HG03439 (cell line): ENCODE results near the gene DUSP10.

Experiments
- ATAC-seq: cut with Tn5 transposase; IDR thresholded peaks from one replicate; pipeline ENCODE4 v1.9.1; 2021; ENCODE audit warnings: mild to moderate bottlenecking, moderate library complexity; ENCODE audit not compliant: unreplicated experiment

DUSP10 gene

DNA sequence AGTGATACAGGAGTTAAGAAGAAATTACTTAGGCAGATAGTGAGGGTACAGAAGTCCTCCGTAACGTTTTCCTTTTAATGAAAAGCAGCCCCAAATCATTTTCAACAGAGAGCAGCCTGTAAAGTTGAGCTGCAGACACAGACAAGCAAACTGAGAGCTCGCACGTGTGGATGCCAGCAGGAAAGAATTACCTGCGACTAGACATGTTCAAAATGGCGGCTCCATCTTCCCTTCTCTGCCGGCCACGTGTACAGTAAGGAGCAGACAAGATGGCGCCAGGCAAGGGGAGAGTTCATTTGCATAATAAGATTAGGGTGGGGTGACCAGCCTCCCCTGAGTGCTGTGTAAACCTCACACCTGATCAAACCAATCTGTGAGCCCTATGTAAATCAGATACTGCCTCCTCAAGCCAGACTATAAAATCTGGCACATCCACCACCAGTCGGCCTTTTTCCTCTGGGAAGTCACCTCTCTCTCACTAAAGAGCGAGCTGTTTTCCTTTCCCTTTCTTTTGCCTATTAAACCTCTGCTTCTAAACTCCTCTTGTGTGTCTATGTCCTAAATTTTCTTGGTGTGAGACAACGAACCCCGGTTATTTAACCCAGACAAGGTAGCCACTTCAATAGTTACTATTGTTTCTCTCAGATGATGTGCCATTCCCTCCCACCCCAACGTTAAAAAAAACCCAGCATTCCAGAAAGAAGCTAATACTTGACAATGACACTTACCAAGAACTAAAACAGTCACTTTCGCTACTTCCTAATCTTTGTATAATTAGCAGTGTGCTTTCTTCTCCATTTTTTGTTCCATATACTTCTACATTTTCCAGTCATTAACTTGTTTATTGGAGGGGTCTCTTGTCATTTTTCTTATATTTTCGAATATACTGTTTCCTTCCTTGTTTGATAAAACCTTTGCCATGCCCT is 27.4 kb downstream of the DUSP10 start:
- no peak for ATAC-seq

DNA sequence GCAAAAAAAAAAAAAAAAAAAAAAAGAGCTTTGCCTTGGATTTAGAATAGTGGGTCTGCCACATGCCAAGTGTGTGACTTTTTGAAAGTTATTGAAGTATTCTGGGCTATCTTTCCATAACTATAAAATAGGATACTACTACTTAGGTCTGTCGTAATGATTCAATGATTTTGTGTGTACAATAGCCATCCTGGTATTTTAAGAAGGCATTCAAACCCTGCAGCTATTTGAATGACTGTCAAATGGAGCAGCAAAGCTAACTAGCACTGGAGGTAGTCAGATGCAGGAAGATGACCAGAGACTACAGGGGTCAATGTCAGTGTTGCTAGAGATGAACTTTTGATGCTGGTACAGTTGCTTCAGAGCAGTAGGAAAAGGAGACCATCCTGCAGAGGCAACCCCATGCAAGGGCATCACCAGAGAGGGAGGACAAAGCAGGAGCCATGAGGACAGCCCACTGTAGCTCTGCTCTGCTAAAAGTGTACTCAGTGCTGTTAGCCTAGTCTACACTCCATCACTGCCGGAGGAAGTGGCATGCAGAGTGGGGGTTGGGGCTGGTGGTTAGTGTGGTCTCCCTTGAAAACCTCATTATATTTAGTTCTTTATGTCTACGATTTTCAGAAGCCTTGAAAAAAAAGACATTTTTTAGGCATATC is 29.0 kb downstream of the DUSP10 start:
- ATAC-seq, result peak; percentile 46

DNA sequence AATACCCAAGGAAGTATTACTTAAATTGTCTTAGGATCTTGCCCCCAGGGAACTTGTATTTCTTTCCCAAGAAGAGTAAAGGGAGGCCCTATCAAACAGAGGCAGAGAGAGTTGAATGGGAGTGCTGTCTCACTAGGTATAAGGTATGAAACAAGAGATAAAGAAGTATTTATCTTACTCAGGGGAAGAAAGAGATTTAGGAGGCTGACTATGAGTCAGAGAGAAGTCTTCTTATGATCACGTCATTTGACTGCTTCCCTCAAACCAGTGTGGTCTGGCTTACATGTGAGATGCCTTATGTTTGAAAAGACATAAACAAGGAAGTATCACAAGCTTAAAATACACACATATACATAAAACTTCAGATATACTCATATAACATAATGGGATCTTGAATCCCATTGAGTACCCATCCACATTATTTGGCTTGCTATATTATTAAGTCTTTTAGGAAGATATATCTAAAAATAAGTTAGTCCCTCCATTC is 29.6 kb downstream of the DUSP10 start:
- ATAC-seq, result peak; percentile 53

DNA sequence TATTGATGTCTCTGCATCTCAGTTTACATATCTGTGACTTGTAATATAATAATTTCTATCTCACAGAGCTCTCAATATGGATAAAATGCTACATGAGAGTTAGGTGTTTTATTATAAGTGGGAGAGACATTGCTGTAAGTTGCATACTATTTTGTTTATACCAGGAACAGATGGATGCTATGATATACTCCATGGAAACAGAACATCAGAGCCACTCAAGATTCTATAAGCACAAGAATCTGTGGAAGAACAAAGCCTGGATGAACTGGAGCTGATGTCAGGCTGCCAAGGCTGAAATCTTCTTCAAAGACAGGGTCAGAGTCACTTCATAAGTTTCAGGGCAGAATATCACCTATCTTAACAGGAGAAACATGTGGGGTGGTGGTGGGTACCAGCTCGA is 30.2 kb downstream of the DUSP10 start:
- ATAC-seq, result no peak

DNA sequence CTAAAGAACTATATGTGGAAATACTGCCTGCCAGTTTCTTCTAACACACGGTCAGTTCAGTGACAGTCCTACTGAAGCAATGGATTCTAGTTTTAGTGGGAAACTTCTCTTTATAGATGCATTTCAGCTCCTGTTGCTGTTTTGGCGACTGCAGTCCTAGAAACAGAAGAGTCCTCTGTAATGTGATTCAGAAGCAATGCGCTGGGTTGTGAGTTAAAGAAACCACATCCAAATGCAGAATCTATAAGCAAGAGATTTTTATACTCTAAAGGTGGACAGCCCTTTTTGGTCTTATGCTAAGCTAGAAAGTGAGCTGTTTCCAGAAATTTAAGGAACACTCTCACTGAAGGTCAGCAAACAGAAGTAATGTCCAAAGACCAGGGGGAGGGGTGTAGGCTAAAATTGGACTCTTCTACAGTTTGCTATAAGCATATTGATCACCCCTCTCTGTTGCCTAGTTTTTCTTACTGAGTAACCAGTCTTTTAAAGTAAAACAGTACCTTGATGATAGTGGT is 30.8 kb downstream of the DUSP10 start:
- no peak for ATAC-seq

DNA sequence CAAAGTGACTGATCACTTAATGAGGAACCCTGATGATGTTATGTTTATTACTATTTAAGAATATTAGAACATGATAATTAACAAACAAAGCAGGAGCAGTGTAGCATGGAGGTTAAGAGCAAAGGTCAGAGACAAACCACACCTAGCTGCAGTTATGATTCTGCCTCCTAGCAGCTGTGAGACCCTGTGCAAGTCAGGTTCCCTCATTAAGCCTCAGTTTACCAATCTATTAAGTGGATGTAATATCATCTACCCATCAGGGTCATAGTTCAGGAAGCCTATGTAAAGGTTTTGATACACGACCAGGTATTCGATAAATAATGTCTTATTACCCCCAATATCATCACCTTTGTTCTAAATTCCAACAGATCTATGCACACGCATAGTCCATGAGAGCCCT is 32.0 kb downstream of the DUSP10 start:
- ATAC-seq, result no peak

DNA sequence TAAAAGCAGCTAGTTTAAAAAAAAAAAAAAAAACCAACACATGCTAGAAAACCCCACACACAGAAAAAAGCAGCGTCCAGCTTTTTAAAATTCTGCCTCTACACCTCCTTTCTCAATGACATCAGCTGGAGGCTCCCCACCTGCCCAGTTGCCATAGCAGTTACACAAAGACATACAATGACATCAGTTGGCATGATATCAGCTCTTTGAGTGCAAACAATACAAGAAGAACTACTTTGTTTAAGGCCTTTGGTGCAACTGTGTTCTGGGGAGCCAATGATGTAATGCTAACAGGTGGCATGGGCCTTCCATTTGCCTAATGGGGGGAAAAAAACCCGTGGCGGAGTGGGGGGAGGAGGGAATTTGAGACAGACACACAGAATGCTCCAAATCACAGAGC is 32.9 kb downstream of the DUSP10 start:
- peak; percentile 44 for ATAC-seq

DNA sequence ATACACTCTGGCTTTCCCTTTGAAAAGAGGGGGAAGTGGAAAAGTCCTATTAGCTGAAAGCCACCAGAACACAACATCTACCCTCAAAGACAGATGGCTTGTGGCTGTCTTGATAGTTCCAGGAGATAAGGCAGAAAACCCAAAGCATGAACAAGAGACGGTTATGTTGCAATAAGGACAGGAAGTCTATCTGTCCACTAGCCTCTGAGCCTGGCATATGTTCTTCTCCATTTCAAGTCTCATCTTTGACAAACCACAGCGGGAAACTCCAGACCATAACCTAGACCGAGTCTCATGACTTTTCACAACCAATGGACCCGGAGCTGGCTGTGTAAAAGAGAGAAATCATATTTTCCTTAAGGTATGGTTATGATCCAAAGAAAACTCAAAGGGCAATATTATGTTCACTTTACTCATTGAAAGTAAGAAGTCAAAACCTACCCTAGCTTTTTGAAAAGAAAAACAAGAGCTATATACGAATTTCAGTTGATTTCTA is 33.8 kb downstream of the DUSP10 start:
- peak; percentile 46 for ATAC-seq

DNA sequence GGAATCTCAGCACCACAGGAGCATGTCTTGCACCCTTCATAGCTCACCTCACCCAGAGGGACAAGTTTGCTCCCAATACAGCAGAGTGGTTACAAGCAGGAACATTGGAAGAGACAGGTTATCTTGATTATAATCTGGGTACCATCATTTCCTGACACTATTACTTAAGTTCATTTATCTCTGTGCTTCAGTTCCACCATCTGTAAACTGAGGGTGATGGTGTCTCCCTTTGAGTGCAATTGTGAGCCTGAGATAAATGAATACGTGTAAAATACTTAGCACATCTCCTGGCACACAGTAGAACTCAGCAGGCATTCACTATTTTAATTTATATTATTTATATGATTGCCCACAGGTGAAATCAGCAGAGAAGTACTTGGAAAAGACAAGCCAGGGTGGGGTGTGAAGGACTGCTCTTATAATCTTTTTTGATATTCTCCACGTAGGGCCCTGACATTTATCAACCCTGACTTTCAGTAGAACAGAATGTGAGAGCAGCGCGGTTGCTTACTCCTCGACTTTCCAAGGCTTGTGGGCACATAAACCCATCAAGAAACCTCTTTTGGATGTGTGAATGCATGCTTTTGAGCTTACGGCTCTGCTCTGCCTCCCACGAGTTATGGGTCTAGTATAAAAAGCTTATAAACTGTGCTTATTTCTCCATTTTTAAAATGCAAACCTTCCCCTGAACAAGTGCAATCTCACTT is 34.9 kb downstream of the DUSP10 start:
- no peak for ATAC-seq

DNA sequence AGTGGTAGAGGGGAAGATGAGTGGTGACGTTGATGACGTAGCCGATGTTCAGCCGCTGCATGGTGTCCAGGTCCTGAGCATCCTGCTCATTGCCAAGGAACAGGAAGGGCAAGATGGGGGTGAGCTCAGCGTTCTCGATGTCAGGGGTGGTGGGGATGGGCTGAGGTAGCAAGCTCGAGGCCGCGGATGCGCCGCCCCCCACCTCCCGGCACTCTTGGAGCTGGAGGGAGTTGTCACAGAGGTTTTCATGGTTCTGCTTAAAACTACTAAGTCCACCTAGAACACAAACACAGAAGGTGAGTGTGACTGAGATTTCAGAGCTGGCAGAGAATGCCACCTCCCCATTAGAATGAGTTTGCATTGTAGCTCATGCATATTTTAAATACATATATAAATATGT is 35.7 kb downstream of the DUSP10 start:
- ATAC-seq, result no peak

DNA sequence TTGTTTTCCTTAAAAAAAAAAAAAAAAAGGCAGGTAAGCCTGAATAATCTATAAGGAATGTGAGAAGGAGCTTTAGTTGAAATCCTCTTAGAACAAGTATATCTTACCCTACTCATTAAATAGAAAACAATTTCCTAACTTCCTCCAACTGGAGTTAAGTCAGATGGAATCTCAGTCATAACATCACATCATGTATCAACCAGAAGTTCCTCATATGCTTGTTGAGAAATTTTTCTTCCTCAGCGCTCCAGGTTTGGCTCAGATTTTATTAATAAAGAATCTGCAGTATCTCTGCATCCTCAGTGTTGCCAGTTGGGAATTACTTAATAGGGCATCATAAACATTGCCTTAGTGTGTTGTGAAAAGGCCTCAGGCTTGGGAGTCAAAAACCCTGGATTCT is 37.6 kb downstream of the DUSP10 start:
- ATAC-seq, result no peak

DNA sequence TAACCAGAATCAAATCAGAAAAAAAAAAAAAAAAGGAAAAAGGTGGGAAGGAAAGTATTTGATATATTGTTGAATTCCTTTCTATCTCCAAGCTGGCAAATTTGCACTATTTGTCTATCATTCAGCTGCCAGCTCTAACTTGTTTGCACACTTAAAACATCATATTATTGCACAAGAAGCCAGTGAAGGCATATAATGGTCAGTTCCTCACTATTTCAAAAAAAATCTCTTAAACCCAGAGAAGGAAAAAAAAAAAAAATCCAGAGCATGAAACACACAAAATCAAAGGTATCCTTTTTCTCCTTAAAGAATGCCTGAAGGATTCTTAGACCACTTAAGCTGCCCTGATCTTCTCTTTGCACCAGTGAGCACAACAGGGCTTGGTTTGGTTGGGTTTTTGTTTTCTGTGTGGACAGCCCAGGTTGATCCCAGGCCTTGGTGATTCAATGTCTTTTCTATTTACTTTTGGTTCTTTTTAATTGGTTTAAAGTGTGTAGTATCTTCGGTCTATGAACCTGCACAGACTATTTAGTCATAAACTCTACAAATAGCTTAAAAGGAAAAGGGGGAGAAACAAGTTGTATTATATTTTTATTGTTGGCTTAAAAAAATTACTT is 40.2 kb downstream of the DUSP10 start:
- ATAC-seq, result no peak

DNA sequence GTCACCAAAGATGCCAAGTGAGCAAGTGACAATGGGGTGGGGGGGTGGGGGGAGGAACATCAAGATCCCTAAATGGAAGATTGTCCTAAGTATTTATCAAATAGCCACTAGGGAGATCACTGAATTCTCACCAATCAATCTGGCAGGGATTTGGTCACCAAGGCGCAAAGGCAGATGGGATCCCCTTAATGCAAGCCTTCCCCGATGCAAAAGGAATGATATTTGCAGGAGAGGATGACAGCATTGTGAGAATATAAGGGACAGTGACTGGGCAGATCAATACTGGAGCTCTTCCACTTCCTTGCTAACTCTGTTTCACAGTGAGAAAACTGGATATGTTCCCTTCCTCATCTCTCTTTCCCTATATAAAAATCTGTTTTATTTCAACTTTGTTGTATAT is 40.9 kb downstream of the DUSP10 start:
- ATAC-seq, result no peak

DNA sequence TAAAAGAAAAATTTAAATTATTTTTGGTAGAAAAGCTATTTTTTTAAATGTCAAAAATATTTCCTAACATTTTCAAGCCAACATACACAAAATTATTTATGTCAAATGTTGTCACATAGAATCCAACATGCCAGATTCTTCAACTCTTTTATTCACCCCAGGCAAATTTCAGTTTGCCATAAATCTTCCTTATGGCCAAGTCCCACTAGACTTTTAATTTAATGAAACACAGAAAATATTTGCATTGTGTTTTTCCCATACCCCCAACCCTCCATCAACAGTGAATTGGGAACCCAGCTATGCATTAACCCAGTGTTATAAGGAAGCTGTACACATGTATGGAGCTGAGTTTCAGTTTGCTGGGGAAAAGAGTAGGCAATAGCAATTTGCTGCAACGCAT is 41.4 kb downstream of the DUSP10 start:
- no peak for ATAC-seq

DNA sequence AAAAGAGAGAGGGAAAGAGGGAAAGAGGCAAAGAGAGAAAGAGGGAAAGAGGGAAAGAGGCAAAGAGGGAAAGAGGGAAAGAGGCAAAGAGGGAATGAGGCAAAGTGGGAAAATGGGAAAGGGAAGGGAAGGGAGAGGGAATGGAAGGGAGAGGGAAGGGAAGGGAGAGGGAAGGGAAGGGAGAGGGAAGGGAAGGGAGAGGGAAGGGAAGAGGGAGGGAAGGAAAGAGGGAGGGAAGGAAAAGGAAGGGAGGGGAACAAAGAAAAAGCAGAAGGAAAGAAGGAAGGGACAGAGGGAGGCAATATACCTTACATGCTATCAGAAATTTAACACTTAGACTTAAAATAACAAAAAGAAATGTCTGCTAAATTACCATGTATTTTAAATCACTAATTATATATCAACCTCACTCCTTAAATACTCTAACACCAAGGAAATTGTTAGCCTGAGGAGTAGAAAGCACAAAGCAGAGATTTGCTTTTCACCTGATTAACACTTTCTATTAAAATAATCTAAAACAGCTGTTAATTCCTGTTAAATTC is 41.8 kb downstream of the DUSP10 start:
- no peak for ATAC-seq

DNA sequence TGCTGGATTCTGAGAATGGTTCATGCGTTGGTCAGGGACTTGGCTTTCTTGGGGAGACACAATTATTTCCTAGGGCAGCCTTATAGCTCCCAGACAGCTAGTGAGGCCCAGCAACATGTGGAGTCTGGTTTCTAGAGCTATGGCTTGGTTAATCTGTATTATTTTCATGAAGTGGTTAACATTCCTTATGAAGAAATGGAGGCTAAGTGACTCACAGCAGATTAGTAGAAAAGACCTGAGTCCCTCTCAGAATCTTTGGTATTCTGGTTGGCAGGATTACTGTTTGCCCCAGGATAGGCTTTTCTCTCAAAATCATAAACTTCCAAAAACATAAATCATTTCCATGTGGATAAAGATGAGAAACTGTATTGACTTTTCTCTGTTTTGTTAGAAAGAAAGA is 42.3 kb downstream of the DUSP10 start:
- ATAC-seq, result no peak

DNA sequence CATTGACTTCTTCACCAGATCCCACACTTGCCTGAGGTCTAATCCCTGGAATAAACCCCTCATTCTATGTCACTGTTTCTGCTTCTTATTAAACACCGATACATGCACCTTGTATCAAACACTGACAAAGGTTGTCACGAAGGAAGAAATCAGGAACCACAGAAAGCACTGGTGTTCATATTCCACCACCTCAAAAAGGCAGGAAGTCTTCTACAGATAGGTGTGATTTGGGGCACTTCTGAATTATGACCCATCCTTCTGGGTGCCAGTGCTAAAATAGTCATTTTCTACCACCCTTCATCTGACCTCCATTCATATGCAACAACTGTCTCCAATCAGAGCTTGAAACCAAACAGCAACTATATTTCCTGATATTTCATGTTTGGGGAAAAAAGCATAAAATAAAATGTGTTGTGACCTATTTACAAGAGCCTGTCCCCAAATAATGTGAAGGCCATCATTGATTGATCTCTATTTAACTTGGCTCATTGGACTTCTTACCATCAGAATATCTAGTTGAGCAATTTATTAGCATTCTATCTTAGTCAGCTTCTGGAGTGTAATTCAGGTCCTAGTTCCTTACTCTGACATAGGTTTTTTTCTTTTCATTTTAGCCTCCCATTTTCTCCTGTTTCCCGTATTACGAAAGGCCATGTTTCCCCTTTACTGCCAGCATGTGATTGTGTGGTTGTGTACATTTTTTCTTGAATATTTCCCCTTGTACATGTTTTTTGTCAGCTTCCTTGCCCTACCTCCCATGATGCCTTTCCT is 43.1 kb downstream of the DUSP10 start:
- ATAC-seq, result no peak

DNA sequence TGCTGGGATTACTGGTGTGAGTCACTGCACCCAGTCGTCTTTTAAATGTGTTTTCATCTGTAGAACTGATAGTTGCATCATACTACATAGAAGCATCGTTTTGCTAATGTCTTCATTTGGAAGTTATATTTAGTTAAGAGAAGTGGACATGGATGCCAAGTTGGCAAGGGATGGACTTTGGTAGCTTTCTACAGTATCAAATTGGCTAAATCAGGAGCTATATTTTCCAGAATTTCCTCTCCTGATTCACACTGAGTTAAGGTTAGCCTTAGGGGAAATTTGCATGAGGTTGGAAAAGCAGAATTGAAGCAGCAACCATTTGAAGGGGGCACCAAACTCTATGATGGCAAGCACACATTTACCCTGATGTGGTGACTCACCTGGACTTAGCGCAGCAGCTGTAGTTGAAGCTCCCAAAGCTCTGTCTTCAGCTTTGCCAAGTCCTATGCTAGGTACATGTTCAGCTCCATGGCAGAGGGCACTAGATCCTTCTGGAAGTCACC is 43.9 kb downstream of the DUSP10 start:
- ATAC-seq, result no peak

DNA sequence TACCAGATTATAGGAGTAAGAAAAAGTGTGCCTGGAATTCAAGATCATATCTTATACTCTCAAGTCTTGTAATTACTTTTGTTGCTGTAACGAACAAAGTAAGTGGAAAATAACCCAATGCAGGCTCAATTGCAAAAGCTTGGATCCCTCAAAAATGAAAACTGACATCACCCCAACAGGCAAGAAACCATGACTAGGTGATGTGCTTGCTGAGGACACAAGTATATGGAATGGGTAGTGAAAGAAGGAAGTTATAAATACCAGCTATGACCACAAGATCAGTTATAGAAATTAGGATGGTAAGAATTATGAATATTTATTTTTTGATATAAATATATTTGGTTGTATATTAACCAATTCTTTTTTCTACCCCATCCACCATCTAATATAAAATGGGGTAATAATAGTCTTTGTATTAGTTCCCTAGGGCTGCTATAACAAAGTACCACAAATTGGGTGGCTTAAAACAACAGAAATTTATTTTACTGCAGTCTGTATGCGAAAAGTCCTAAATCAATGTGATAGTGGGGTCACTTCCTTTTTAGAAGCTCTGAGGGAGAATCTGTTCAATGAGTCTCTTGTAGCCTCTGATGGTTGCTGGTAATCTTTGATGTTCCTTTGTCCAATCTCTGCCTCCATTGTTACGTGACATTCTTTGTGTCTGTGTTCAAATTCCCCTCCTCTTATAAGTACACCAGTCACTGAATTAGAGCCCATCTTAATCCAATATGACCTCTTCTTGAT is 45.0 kb downstream of the DUSP10 start:
- no peak for ATAC-seq
